Measurements from ENCODE around the gene SMAP2. TPM values are rescaled to one million over a fixed set of nuclear protein-coding genes. Genes with fewer than 3 reads are reported as not detected.

The SMAP2 gene
- total RNA-seq, 1 donor from 2014 or later = 12.7 TPM

DNA sequence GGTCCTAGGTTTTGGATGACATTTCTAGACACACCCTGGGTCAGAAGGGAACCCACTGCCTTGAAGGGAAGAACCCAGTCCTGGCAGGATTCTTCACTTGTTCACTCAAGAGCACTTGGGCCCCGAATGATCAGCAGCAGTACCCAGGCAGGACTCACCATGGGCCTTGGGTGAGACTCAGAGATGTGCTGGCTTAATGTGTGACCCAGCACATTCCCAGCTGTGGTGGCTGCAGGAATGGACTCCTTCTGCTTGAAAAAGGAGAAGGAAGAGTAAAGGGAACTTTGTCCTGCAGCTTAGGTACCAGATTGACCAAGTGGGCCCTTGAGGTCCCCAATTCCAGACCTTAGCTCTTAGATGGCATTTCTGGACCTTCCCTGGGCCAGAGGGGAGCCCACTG is 12.3 kb upstream of the SMAP2 start:
- Mint-ChIP-seq H3K4me3 (ENCODE audit: unreplicated experiment) (no peak overlapping the region), H3K36me3 (ENCODE audit: unreplicated experiment) (peaks cover 2% of the 10 kb centered on the region), H3K27me3 (ENCODE audit: unreplicated experiment) (peaks cover 9% of the 10 kb centered on the region), H3K9me3 (ENCODE audit: unreplicated experiment) (peaks cover 15% of the 10 kb centered on the region), H3K27ac (ENCODE audit: unreplicated experiment) (no peak overlapping the region), H3K4me1 (ENCODE audit: unreplicated experiment) (peaks cover 2% of the 10 kb centered on the region)
- TF ChIP-seq, protein P1, sequence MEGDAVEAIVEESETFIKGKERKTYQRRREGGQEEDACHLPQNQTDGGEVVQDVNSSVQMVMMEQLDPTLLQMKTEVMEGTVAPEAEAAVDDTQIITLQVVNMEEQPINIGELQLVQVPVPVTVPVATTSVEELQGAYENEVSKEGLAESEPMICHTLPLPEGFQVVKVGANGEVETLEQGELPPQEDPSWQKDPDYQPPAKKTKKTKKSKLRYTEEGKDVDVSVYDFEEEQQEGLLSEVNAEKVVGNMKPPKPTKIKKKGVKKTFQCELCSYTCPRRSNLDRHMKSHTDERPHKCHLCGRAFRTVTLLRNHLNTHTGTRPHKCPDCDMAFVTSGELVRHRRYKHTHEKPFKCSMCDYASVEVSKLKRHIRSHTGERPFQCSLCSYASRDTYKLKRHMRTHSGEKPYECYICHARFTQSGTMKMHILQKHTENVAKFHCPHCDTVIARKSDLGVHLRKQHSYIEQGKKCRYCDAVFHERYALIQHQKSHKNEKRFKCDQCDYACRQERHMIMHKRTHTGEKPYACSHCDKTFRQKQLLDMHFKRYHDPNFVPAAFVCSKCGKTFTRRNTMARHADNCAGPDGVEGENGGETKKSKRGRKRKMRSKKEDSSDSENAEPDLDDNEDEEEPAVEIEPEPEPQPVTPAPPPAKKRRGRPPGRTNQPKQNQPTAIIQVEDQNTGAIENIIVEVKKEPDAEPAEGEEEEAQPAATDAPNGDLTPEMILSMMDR (IDR thresholded peaks at IDR 0.05) = no peak
- DNase-seq (ENCODE audit: extremely low spot score, unreplicated experiment) = no peak

DNA sequence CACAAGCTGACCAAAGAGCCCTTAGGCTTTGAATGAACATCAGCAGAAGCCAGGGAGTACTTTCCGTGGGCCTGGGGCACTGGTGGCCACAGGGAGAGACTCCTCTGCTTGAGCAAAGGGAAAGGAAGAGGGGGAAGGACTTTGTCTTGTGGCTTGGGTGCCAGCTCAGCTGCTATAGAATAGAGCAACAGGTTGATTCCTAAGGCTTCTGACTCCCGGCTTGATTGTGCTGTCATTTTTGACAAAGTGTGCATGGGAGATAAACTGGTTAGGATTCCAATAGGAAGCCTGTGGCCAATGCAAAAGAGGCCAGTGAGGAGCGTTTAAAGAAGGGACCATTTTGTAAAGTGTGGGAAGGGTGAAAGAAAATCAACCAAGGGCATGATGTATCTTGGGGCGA is 11.9 kb upstream of the SMAP2 start:
- H3K27me3 Mint-ChIP-seq (ENCODE audit: unreplicated experiment) = peaks cover 9% of the 10 kb centered on the region
- DNase-seq (ENCODE audit: extremely low spot score, unreplicated experiment) = no peak
- TF ChIP-seq, protein P1 (IDR thresholded peaks at IDR 0.05) = no peak
- no peak overlapping the region for H3K27ac Mint-ChIP-seq (ENCODE audit: unreplicated experiment)
- H3K9me3 Mint-ChIP-seq (ENCODE audit: unreplicated experiment) = peaks cover 14% of the 10 kb centered on the region
- peaks cover 2% of the 10 kb centered on the region for H3K4me1 Mint-ChIP-seq (ENCODE audit: unreplicated experiment)
- H3K36me3 Mint-ChIP-seq (ENCODE audit: unreplicated experiment) = peaks cover 2% of the 10 kb centered on the region
- H3K4me3 Mint-ChIP-seq (ENCODE audit: unreplicated experiment) = no peak overlapping the region

DNA sequence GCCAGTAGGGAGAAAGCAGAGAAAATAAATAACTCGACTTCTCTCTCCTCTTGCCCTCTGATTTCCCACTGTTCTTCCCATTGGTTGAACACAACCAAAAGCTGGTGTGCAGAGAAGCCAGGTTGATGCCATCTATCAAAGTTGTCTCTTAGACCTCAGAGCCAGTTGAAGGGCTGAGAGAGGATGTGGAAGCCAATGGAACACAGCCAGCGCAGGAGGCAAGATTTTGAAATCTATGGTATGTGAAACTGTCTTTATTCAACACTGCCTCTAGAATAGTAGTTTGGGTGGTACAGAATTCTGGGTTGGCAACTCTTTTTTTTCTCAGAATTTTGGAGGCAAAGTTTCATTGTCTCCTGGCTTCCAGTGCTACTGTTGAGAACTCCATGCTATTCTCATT is 11.3 kb upstream of the SMAP2 start:
- Mint-ChIP-seq H3K27ac (ENCODE audit: unreplicated experiment) (no peak overlapping the region), H3K4me3 (ENCODE audit: unreplicated experiment) (no peak overlapping the region), H3K4me1 (ENCODE audit: unreplicated experiment) (peaks cover 2% of the 10 kb centered on the region), H3K9me3 (ENCODE audit: unreplicated experiment) (peaks cover 9% of the 10 kb centered on the region), H3K27me3 (ENCODE audit: unreplicated experiment) (peaks cover 9% of the 10 kb centered on the region), H3K36me3 (ENCODE audit: unreplicated experiment) (peaks cover 2% of the 10 kb centered on the region)
- no peak for DNase-seq (ENCODE audit: extremely low spot score, unreplicated experiment)
- TF ChIP-seq, protein P1 (IDR thresholded peaks at IDR 0.05) = no peak

- Mint-ChIP-seq H3K27me3 (ENCODE audit: unreplicated experiment) (peaks cover 9% of the 10 kb centered on the region), H3K27ac (ENCODE audit: unreplicated experiment) (no peak overlapping the region), H3K36me3 (ENCODE audit: unreplicated experiment) (peaks cover under 1% of the 10 kb centered on the region), H3K4me3 (ENCODE audit: unreplicated experiment) (no peak overlapping the region), H3K9me3 (ENCODE audit: unreplicated experiment) (peaks cover 9% of the 10 kb centered on the region), H3K4me1 (ENCODE audit: unreplicated experiment) (peaks cover 2% of the 10 kb centered on the region)
- TF ChIP-seq, protein P1 (IDR thresholded peaks at IDR 0.05) = no peak
- no peak for DNase-seq (ENCODE audit: extremely low spot score, unreplicated experiment)
Observed at GRCh38 chr1:40362699-40363098, 10.8 kb upstream of the SMAP2 start.

DNA sequence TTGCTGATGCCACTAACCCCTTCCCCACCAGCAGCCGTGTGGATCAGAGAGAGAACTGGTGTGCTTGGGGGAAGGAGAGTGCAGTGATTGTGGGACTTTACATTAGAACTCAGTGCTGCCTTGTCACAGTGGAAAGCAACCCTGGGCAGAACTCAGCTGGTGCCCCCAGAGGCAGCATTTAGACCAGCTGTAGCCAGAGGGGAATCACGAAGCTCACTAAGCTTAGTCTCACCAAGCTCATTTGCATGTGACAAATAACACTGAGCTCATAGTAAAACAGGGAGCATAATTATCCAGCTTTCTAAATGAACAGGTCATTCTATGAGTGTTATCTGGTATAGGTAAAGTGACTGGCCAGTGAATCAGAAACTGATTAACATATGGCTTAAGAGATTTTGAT is 9.8 kb upstream of the SMAP2 start:
- no peaks in the 10 kb centered on the region for H3K36me3 Mint-ChIP-seq (ENCODE audit: unreplicated experiment)
- TF ChIP-seq, protein P1 (IDR thresholded peaks at IDR 0.05) = no peak
- H3K4me1 Mint-ChIP-seq (ENCODE audit: unreplicated experiment) = peaks cover 2% of the 10 kb centered on the region
- DNase-seq (ENCODE audit: extremely low spot score, unreplicated experiment) = no peak
- H3K4me3 Mint-ChIP-seq (ENCODE audit: unreplicated experiment) = no peak overlapping the region
- peaks cover 7% of the 10 kb centered on the region for H3K9me3 Mint-ChIP-seq (ENCODE audit: unreplicated experiment)
- H3K27me3 Mint-ChIP-seq (ENCODE audit: unreplicated experiment) = peaks cover 9% of the 10 kb centered on the region
- H3K27ac Mint-ChIP-seq (ENCODE audit: unreplicated experiment) = no peak overlapping the region
